Measurements from ENCODE around the gene TNNI2. TPM values are rescaled to one million over a fixed set of nuclear protein-coding genes. Genes with fewer than 3 reads are reported as not detected.
A peak's percentile ranks its signal among the peaks of the same experiment; 100 is the strongest.

Gene TNNI2
- total and polyA plus RNA-seq, 5 donors from 2014 or later = not detected

DNA sequence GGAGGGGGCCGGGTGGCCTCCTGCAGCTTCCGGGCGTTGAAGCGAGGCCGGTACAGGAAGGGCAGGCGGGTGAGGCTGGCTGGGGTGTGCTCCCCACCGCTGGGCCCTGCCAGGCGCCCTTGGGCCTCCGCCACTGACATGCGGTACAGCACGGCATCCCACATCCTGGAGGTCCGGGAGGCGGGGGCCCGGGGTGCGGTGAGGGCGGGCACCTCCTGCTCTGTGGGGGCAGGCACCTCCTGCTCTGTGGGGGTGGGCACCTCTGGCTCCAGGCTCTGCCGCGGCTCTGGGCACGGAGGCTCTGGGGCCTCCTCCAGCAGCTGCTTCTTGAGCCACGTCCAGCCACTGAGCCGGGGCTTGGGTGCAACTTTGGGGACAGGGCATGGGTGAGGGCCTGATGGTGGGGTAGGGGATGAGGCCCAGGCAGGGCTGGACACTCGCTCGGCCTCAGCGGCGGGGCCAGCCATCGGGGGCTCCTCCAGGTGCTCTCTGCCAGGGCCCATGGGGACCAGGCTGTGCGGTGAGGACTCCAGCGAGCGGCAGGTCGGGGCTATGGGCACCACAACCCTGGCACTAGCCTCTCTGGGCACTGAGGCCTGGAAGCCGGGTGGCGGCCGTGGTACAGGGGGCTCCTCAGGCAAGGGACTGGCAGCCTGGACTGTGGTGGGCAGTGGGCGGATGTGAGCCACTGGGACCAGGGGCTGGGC is 50.6 kb downstream of the TNNI2 start:
- Histone ChIP-seq H3K4me3 (ENCODE audit: low read depth, low read length) (no peak overlapping the region), H3K27me3 (ENCODE audit: control insufficient read depth, insufficient read depth, low read length) (no peaks in the 10 kb centered on the region), H3K4me1 (ENCODE audit: control insufficient read depth, insufficient read depth, low read length, poor library complexity, severe bottlenecking) (peaks cover 37% of the 10 kb centered on the region), H3K27ac (ENCODE audit: insufficient read depth, low read length, poor library complexity, severe bottlenecking) (peak overlapping the region; percentile 68), H3K36me3 (ENCODE audit: control insufficient read depth, insufficient read depth, low read length) (peaks cover 32% of the 10 kb centered on the region), H3K9me3 (ENCODE audit: control insufficient read depth in 2 of 2, low read length in 2 of 2) (no peaks in the 10 kb centered on the region)
- Mint-ChIP-seq H3K27me3 (no peaks in the 10 kb centered on the region), H3K4me3 (peak overlapping the region; percentile 50 to 81 (median 74)), H3K4me1 (peaks cover 0 to 49% (median 15%) of the 10 kb centered on the region in 4 donors), H3K27ac (peak overlapping the region; percentile 14 to 90 (median 90)), H3K9me3 (no peaks in the 10 kb centered on the region), H3K36me3 (peaks cover 3% of the 10 kb centered on the region)
- DNase-seq (peak; percentile 51 to 93 (median 80)), ATAC-seq (ENCODE audit: low read depth in 2 of 2) (peak; percentile 91 to 94)

DNA sequence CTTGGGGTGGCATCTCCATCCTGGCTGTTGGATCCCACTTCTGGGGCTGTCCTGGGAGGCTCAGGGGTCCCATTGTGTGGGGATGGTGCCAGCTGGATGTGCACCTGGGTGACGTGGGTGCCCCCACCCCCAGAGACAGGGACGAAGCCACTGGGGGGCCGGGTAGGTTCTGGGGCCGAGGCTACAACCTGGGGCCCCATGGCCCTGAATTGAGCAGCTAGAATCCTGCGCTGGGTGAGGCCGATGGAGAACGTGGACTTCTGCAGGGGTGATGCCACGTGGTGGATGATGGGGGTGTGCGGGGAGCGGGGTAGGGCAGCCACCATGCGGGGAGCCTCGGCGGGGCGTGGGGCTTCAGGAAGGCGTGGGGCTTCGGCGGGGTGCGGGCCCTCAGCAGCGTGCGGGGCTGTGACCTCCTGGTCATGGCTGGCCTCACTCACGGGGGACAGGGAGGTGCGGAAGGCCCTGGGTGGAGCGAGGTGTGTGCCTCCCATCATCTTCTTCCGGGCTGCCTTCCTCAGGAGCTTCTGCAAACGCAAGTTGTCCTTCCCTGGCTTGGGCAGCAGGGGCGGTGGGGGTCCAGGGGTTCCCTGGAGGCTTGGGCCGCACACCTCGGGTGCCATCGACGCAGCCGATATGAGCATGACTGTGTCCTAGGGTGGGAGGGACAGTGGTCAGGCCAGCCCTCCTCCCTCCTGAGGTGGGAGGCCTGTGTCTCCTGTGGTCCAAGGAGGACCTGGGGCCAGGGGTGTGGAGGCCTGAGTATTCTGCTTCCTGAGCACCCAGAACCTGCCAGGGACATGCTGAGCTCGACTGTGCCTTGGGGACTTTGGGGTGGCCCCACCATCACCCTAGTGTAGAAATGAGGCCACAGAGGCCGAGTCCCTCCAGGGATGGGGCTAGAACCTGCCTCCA is 51.4 kb downstream of the TNNI2 start:
- Histone ChIP-seq H3K36me3 (ENCODE audit: control insufficient read depth, insufficient read depth, low read length) (peaks cover 24% of the 10 kb centered on the region), H3K27me3 (ENCODE audit: control insufficient read depth, insufficient read depth, low read length) (no peaks in the 10 kb centered on the region), H3K27ac (ENCODE audit: insufficient read depth, low read length, poor library complexity, severe bottlenecking) (peak overlapping the region; percentile 68), H3K4me3 (ENCODE audit: low read depth, low read length) (no peak overlapping the region), H3K9me3 (ENCODE audit: control insufficient read depth in 2 of 2, low read length in 2 of 2) (no peaks in the 10 kb centered on the region), H3K4me1 (ENCODE audit: control insufficient read depth, insufficient read depth, low read length, poor library complexity, severe bottlenecking) (peaks cover 37% of the 10 kb centered on the region)
- ATAC-seq (ENCODE audit: low read depth in 2 of 2) (no peak), DNase-seq (no peak)
- H3K27me3 Mint-ChIP-seq = no peaks in the 10 kb centered on the region
- H3K4me3 Mint-ChIP-seq = peak overlapping the region in 2 of 4 donors; percentile 21 to 53
- H3K4me1 Mint-ChIP-seq = peaks cover 0 to 49% (median 15%) of the 10 kb centered on the region in 4 donors
- H3K27ac Mint-ChIP-seq = peak overlapping the region in 2 of 3 donors; percentile 14 to 36
- H3K36me3 Mint-ChIP-seq = peaks cover 3% of the 10 kb centered on the region
- no peaks in the 10 kb centered on the region for H3K9me3 Mint-ChIP-seq

Other genes with a start within 250 kb of the TNNI2 start
- 0.35 TPM for gene KRTAP5-2, start 240.7 kb upstream of the TNNI2 start, total RNA-seq
- not detected for gene KRTAP5-2, start 240.7 kb upstream of the TNNI2 start, polyA plus RNA-seq
- not detected for gene KRTAP5-3, start 230.5 kb upstream of the TNNI2 start, total RNA-seq
- not detected for gene KRTAP5-3, start 230.5 kb upstream of the TNNI2 start, polyA plus RNA-seq
- gene KRTAP5-4, start 216.8 kb upstream of the TNNI2 start, total RNA-seq = not detected
- gene KRTAP5-4, start 216.8 kb upstream of the TNNI2 start, polyA plus RNA-seq = not detected
- gene KRTAP5-5, start 209.2 kb upstream of the TNNI2 start, total RNA-seq = not detected
- not detected for gene KRTAP5-5, start 209.2 kb upstream of the TNNI2 start, polyA plus RNA-seq
- gene KRTAP5-6, start 141.8 kb upstream of the TNNI2 start, total RNA-seq = not detected
- not detected for gene KRTAP5-6, start 141.8 kb upstream of the TNNI2 start, polyA plus RNA-seq
- gene IFITM10, start 88.4 kb upstream of the TNNI2 start, total RNA-seq = 2.4 TPM
- gene IFITM10, start 88.4 kb upstream of the TNNI2 start, polyA plus RNA-seq = not detected
- 104 TPM for gene CTSD, start 75.1 kb upstream of the TNNI2 start, total RNA-seq
- gene CTSD, start 75.1 kb upstream of the TNNI2 start, polyA plus RNA-seq = 100 to 1,000 TPM; 147 to 175 (median 155) TPM
- not detected for gene SYT8, start 4.0 kb upstream of the TNNI2 start, total RNA-seq
- gene SYT8, start 4.0 kb upstream of the TNNI2 start, polyA plus RNA-seq = not detected
- 453 TPM for gene LSP1, start 14.1 kb downstream of the TNNI2 start, total RNA-seq
- 100 to 1,000 TPM; 381 to 514 (median 444) TPM for gene LSP1, start 14.1 kb downstream of the TNNI2 start, polyA plus RNA-seq
- gene PRR33, start 52.9 kb downstream of the TNNI2 start, total RNA-seq = not detected
- under 1 TPM in 3 of 4 donors, not detected in 1; 0.06 to 0.09 (median 0.08) TPM for gene PRR33, start 52.9 kb downstream of the TNNI2 start, polyA plus RNA-seq
- gene TNNT3, start 80.7 kb downstream of the TNNI2 start, total RNA-seq = 19.4 TPM
- 1 to 10 TPM in 1 of 4 donors, not detected in 3; 1.6 TPM for gene TNNT3, start 80.7 kb downstream of the TNNI2 start, polyA plus RNA-seq
- 37.5 TPM for gene MRPL23, start 108.4 kb downstream of the TNNI2 start, total RNA-seq
- 10 to 100 TPM; 19.8 to 84.1 (median 24.6) TPM for gene MRPL23, start 108.4 kb downstream of the TNNI2 start, polyA plus RNA-seq
- gene H19, start 158.9 kb downstream of the TNNI2 start, total RNA-seq = 0.25 TPM
- gene H19, start 158.9 kb downstream of the TNNI2 start, polyA plus RNA-seq = not detected

Data from CD4-positive, CD25-positive, alpha-beta regulatory T cell (primary cell).